Heart left ventricle (tissue), 13 donors: ENCODE measurements around the gene ASPG.

Experiments used
- POLR2A ChIP-seq, 2 donors: fragments of 450-650 bp; IDR thresholded peaks; one replicate each; pipeline ENCODE4 v1.6.1; 2017; ENCODE audit warnings: antibody characterized with exemption in 2 of 2, mild to moderate bottlenecking in 2 of 2, moderate library complexity in 2 of 2
- TF ChIP-seq, protein P1 (sequence below), 12 donors: fragments of 200-600 bp; sonication (generic) in 4 of 12; IDR thresholded peaks; one replicate each; pipeline versions ENCODE4 v1.5.0 to v1.8.0; 2018 to 2022; ENCODE audit warnings: antibody characterized with exemption in 12 of 12, mild to moderate bottlenecking in 5 of 12
- donor health status: ischemic (EF 13 %, LVEDD 7.1; RV severe dilation, severe dysfunction).
- donor health status: DM: no; HTN: yes; CAD: no.
- donor health status: DM: no; HTN: no; CAD: no.
- donor health status: ischemic (EF 25% LVEDD 6.9; RV normal size, moderate dysfunction).
- donor health status: ischemic (EF 25% LVEDD 5.7; RV mildly dilated, moderate dysfunction).
- donor health status: ischemic (EF 35%, LVEDD 5.7; RV mildly dilated, moderate dysfunction).
- donor health status: nonischemic (EF 11% LVEDD 7.7; RV severe dilation, severe dysfunction).
- donor health status: DM: yes; HTN: yes; CAD: no.
- donor health status: PGD.
- donor health status: ischemic (EF 29% LVEDD 5.4; RV normal size, mild dysfunction).
- donor health status: nonischemic (EF 23%, LVEDD 6.1; RV moderate dilation, normal function).

DNA sequence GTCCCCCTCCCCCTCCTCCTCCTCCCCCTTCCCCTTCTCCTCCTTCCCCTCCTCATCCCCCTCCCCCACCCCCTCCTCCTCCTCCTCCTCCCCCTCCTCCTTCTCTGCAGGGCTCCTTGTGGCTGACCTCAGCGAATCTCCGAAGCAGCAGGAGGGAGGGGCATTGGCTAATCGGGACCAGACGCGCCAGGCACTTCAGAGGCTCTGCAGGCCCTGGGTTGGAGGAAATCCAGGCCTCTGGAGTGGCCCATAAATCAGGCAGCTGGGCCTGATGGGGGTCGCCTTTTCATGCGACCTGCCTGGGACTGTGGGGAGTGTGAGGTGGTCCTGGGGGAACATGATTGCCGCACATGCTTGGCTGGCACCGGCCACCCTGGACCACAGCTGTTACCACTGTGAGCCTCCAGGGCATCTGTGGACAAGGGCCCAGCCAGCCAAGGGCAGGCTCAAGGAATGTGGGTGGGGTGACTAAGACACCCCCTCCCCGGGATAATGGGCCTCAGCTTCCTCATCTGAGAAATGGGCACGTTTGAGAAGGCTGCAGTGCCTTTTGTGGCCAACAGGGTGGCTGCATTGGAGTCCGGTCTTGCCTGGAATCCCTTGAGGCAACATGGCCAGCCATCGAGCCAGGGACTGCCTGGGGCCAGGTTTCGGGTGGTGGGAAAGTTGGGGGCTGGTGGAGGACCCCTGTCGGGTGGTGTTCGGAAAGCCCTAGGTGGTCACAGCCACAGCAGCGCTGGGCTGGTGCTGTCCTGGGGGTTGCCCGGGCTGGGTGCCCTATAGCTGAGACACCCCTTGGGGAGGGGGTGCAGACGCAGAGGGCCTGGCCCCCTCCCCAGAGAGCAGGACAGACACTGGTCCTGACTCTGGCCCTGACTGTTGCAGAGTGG, 64.9 kb downstream of the ASPG start:
- TF ChIP-seq, protein P1, sequence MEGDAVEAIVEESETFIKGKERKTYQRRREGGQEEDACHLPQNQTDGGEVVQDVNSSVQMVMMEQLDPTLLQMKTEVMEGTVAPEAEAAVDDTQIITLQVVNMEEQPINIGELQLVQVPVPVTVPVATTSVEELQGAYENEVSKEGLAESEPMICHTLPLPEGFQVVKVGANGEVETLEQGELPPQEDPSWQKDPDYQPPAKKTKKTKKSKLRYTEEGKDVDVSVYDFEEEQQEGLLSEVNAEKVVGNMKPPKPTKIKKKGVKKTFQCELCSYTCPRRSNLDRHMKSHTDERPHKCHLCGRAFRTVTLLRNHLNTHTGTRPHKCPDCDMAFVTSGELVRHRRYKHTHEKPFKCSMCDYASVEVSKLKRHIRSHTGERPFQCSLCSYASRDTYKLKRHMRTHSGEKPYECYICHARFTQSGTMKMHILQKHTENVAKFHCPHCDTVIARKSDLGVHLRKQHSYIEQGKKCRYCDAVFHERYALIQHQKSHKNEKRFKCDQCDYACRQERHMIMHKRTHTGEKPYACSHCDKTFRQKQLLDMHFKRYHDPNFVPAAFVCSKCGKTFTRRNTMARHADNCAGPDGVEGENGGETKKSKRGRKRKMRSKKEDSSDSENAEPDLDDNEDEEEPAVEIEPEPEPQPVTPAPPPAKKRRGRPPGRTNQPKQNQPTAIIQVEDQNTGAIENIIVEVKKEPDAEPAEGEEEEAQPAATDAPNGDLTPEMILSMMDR (IDR thresholded peaks at IDR 0.05): peak in 3 of 12 donors; percentile 10 to 29 (median 14)
- TF ChIP-seq POLR2A (IDR thresholded peaks at IDR 0.05): no peak
